ENCODE results near the gene TBC1D3E.
"Not testable (repeated sequence)": the region's sequence is repeated elsewhere in the genome, so short reads cannot be mapped to it uniquely, and the experiment has no call there.

The TBC1D3E gene

GRCh38 chr17:38127651-38128050, at the start of gene TBC1D3E:
Gene TBC1D3E, plus strand, starts transcription at chr17:38127951. Its CDS starts 1,545 bp downstream, at chr17:38129496.
- not testable (repeated sequence) for DNase-seq (ENCODE audit: extremely low read depth, insufficient read length); H3K4me3 ChIP-seq (replicated peaks; ENCODE audit: low read depth, low read length); H3K27me3 ChIP-seq (replicated peaks; ENCODE audit: control insufficient read depth, insufficient read depth, low read length); H3K36me3 ChIP-seq (ENCODE audit: control insufficient read depth, insufficient read depth, low read length)

- not testable (repeated sequence) for DNase-seq (ENCODE audit: extremely low read depth, insufficient read length); H3K27me3 ChIP-seq (replicated peaks; ENCODE audit: control insufficient read depth, insufficient read depth, low read length); H3K4me3 ChIP-seq (replicated peaks; ENCODE audit: low read depth, low read length); H3K36me3 ChIP-seq (ENCODE audit: control insufficient read depth, insufficient read depth, low read length)
Measured at GRCh38 chr17:38087344-38087743, 40.4 kb upstream of the TBC1D3E start.

DNA sequence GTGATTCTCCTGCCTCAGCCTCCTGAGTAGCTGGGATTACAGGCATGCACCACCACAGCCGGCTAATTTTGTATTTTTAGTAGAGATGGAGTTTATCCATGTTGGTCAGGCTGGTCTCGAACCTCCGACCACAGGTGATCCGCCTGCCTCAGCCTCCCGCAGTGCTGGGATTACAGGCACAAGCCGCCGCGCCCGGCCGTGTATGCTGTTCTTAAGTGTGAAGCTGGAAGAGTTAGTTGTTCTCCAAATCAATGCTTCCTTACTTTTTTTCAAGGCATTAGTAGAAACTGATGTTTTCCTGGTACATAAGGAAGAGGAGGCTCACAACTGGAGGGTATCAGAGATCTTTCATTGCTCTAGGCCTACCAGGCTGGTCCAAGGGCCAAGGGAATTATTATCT, 39.6 kb upstream of the TBC1D3E start:
- H3K4me3 ChIP-seq (replicated peaks; ENCODE audit: low read depth, low read length); DNase-seq (ENCODE audit: extremely low read depth, insufficient read length); H3K36me3 ChIP-seq (ENCODE audit: control insufficient read depth, insufficient read depth, low read length): not testable (repeated sequence)

GRCh38 chr17:38094059-38094694, 33.6 kb upstream of the TBC1D3E start:
- not testable (repeated sequence) for H3K27me3 ChIP-seq (replicated peaks; ENCODE audit: control insufficient read depth, insufficient read depth, low read length); DNase-seq (ENCODE audit: extremely low read depth, insufficient read length); H3K4me3 ChIP-seq (replicated peaks; ENCODE audit: low read depth, low read length); H3K36me3 ChIP-seq (ENCODE audit: control insufficient read depth, insufficient read depth, low read length)

More for the DNA sequence above, 39.6 kb upstream of the TBC1D3E start:
- H3K27me3 ChIP-seq (replicated peaks; ENCODE audit: control insufficient read depth, insufficient read depth, low read length) = not testable (repeated sequence)

GRCh38 chr17:38099262-38099661, 28.5 kb upstream of the TBC1D3E start:
- H3K36me3 ChIP-seq (ENCODE audit: control insufficient read depth, insufficient read depth, low read length); DNase-seq (ENCODE audit: extremely low read depth, insufficient read length); H3K27me3 ChIP-seq (replicated peaks; ENCODE audit: control insufficient read depth, insufficient read depth, low read length); H3K4me3 ChIP-seq (replicated peaks; ENCODE audit: low read depth, low read length): not testable (repeated sequence)

DNA sequence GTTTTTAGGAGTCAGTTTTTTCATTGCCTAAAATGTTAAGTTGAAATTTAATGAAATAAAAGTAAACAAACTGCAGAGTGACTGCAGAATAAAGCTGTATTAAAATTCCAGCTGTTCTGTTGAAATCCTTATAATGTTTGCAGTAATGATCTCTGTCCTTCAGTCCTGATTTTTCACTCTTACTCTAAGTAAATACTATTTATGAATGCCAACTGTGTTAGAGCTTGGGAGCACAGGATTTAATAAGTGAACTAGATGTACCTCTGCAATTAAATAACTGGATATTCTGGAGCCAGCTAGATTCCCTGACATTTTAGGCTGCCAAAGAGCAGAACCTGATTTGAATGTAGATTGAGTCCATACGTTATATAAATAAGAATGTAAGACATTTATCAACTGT, 7.9 kb upstream of the TBC1D3E start:
- not testable (repeated sequence) for H3K4me3 ChIP-seq (replicated peaks; ENCODE audit: low read depth, low read length); DNase-seq (ENCODE audit: extremely low read depth, insufficient read length); H3K27me3 ChIP-seq (replicated peaks; ENCODE audit: control insufficient read depth, insufficient read depth, low read length); H3K36me3 ChIP-seq (ENCODE audit: control insufficient read depth, insufficient read depth, low read length)

GRCh38 chr17:38134860-38135259, 7.1 kb downstream of the TBC1D3E start:
- not testable (repeated sequence) for H3K4me3 ChIP-seq (replicated peaks; ENCODE audit: low read depth, low read length); H3K36me3 ChIP-seq (ENCODE audit: control insufficient read depth, insufficient read depth, low read length); H3K27me3 ChIP-seq (replicated peaks; ENCODE audit: control insufficient read depth, insufficient read depth, low read length); DNase-seq (ENCODE audit: extremely low read depth, insufficient read length)

All from GM06990 (cell line).